Gastrocnemius medialis (tissue), 4 donors: ENCODE measurements around the gene YAF2. TPM values are rescaled to one million over a fixed set of nuclear protein-coding genes. Genes with fewer than 3 reads are reported as not detected.
A peak's percentile ranks its signal among the peaks of the same experiment; 100 is the strongest.

ENCODE experiments used
- ATAC-seq, 2 donors: fragments of 150-250 bp; one replicate each; pipeline ENCODE4 v1.9.1; 2016
- DNase-seq, 2 donors: peaks; one replicate each; pipeline ENCODE4 v3.0.0-alpha.2; 2019
- H3K27ac ChIP-seq, 4 donors: fragments of 200-600 bp; sonication (generic); 1 replicate in 1 of 4; 2 replicates in 3 of 4; pipeline ENCODE4 v1.5.1; 2016 to 2018; ENCODE audit warnings: mild to moderate bottlenecking in 2 of 4, moderate library complexity in 1 of 4
- H3K27me3 ChIP-seq, 3 donors: fragments of 200-600 bp; sonication (generic) in 2 of 3; 1 replicate in 1 of 3; 2 replicates in 2 of 3; pipeline versions ENCODE4 v1.5.1 to v1.6.0; 2016 to 2019; ENCODE audit warnings: mild to moderate bottlenecking in 1 of 3, moderate library complexity in 1 of 3
- H3K36me3 ChIP-seq, 2 donors: fragments of 200-600 bp; sonication (generic) in 1 of 2; one replicate each; pipeline ENCODE4 v1.5.1; 2017 to 2018
- H3K4me1 ChIP-seq, 2 donors: fragments of 200-600 bp; sonication (generic) in 1 of 2; one replicate each; pipeline ENCODE4 v1.5.1; 2016 to 2017; ENCODE audit warnings: mild to moderate bottlenecking in 2 of 2
- H3K4me3 ChIP-seq, 4 donors: fragments of 200-600 bp; sonication (generic) in 3 of 4; 1 replicate in 1 of 4; 2 replicates in 3 of 4; pipeline ENCODE4 v1.5.1; 2016 to 2019; ENCODE audit warnings: mild to moderate bottlenecking in 2 of 4
- H3K9me3 ChIP-seq, 3 donors: fragments of 200-600 bp; sonication (generic) in 2 of 3; 1 replicate in 1 of 3; 2 replicates in 2 of 3; pipeline ENCODE4 v1.5.1; 2016 to 2019
- POLR2A ChIP-seq, 2 donors: fragments of 450-650 bp; IDR thresholded peaks; one replicate each; pipeline ENCODE4 v1.6.1; 2017; ENCODE audit warnings: antibody characterized with exemption in 2 of 2, mild to moderate bottlenecking in 2 of 2, moderate library complexity in 2 of 2
- in situ Hi-C, 4 donors: fragments of 200-750 bp; cut with MboI; loops; one replicate each; pipeline versions ENCODE4 v1.15.0 to v1.8.0; 2017; ENCODE audit warnings: low sequenced_read_pairs in 4 of 4
- intact Hi-C: fragments of 100-400 bp; cut with DNase I; formaldehyde crosslinking; loops from one replicate; pipeline ENCODE4 v1.15.1; 2023; ENCODE audit warnings: low total_unique reads
- total RNA-seq, 4 donors: library from RNA; depleted of rRNA; stranded (reverse); fragments of >200 nt; gene quantifications; one replicate each; pipeline versions ENCODE4 v1.1.0 to v1.2.3, GENCODE V29; 2016
- TF ChIP-seq, protein P1 (sequence below), 5 experiments: fragments of 450-650 bp in 3 of 5; fragments of 200-600 bp in 2 of 5; sonication (generic) in 2 of 5; IDR thresholded peaks in 4 of 5; conservative IDR thresholded peaks in 1 of 5; 1 replicate in 4 of 5; 2 replicates in 1 of 5; pipeline ENCODE4 v1.5.1; 2016 to 2019; ENCODE audit warnings: antibody characterized with exemption in 5 of 5, mild to moderate bottlenecking in 3 of 5, moderate library complexity in 3 of 5

Gene YAF2
- total RNA-seq, 4 donors from 2014 or later = 38.5 to 66.9 (median 54.5) TPM

DNA sequence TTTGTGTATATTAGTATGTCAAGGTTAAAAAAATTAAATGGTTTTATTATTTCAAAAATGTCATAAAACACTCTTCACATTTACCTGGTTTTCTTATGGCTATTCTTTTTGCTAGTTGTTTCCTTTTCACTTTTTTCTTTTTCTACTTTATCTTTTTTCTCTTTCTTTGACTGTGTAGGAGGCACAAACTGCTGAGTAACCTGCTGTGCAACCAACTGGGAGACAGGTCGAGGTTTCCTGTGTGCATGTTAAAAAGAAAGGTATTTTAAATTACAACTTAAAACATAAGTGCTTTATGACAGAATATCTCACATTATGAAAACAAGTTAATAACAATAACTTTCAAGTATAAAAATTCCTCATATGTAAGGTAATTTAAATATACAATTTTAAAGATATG lies 76.5 kb downstream of the YAF2 start:
- no peak for TF ChIP-seq POLR2A (IDR thresholded peaks at IDR 0.05)
- TF ChIP-seq, protein P1, sequence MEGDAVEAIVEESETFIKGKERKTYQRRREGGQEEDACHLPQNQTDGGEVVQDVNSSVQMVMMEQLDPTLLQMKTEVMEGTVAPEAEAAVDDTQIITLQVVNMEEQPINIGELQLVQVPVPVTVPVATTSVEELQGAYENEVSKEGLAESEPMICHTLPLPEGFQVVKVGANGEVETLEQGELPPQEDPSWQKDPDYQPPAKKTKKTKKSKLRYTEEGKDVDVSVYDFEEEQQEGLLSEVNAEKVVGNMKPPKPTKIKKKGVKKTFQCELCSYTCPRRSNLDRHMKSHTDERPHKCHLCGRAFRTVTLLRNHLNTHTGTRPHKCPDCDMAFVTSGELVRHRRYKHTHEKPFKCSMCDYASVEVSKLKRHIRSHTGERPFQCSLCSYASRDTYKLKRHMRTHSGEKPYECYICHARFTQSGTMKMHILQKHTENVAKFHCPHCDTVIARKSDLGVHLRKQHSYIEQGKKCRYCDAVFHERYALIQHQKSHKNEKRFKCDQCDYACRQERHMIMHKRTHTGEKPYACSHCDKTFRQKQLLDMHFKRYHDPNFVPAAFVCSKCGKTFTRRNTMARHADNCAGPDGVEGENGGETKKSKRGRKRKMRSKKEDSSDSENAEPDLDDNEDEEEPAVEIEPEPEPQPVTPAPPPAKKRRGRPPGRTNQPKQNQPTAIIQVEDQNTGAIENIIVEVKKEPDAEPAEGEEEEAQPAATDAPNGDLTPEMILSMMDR (IDR thresholded peaks at IDR 0.05 in 4 of 5, conservative IDR thresholded peaks at IDR 0.05 in 1 of 5) = no peak
- intact Hi-C loops = no loop called here

GRCh38 chr12:42156232-42156631 lies 81.8 kb downstream of the YAF2 start:
- H3K27ac ChIP-seq = no peak overlapping the region
- H3K4me1 ChIP-seq = no peaks in the 10 kb centered on the region
- peaks cover 0 to 16% of the 10 kb centered on the region in 2 donors for H3K36me3 ChIP-seq
- no peak for TF ChIP-seq POLR2A (IDR thresholded peaks at IDR 0.05)
- TF ChIP-seq, protein P1 (IDR thresholded peaks at IDR 0.05 in 4 of 5, conservative IDR thresholded peaks at IDR 0.05 in 1 of 5) = no peak
- H3K4me3 ChIP-seq = no peak overlapping the region
- DNase-seq (no peak), ATAC-seq (no peak)
- no peaks in the 10 kb centered on the region for H3K27me3 ChIP-seq
- in situ Hi-C loops (no loop called here), intact Hi-C loops (no loop called here)
- no peaks in the 10 kb centered on the region for H3K9me3 ChIP-seq

More for the DNA sequence above, 76.5 kb downstream of the YAF2 start:
- Histone ChIP-seq H3K36me3 (peaks cover 0 to 19% of the 10 kb centered on the region in 2 donors), H3K4me3 (no peak overlapping the region), H3K27ac (no peak overlapping the region), H3K9me3 (no peaks in the 10 kb centered on the region), H3K27me3 (no peaks in the 10 kb centered on the region), H3K4me1 (peaks cover 0 to 5% of the 10 kb centered on the region in 2 donors)
- no peak for ATAC-seq
- in situ Hi-C loops = no loop called here
- DNase-seq = no peak

DNA sequence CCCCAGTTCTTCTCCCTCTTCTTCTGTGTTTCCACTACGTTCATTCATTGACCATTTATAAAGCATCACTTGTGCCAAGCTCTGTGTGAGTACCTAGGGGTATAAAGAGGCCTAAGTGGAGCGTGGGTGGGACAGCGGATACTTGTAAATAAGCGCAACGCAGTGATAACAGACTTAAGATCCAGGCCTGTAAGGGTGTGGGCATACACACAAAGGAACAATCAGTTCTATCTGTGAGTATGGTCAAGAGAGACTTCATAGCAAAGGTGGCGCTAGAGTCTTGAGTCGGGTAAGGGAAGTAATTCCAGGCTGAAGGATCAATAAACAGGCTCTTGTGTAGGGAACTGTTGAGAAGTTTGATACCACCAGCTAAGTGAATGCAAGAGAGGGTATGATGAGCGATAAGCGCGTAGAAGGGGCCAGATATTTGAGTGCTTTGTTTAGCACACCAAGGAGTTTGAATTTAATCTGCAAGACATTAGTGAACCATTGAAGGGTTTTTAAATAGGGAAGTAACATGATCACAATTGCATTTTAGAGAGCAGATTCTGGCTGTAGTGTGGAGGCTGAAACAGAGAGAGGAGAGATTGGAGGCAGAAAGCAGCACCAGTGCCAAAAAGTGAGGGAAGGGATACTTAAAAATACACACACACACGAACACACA lies 92.4 kb downstream of the YAF2 start:
- peaks cover 21 to 33% of the 10 kb centered on the region in 2 donors for H3K4me1 ChIP-seq
- H3K27ac ChIP-seq = peak overlapping the region; percentile 71 to 92 (median 88)
- peak overlapping the region in 3 of 4 donors; percentile 52 to 83 (median 62) for H3K4me3 ChIP-seq
- in situ Hi-C loops (loop anchor here in 2 of 4 donors (5.0 to 10.0 kb wide), 2 partner anchors 89 to 97 kb away; partner anchors contain the start of gene YAF2 (in 1 of the 2)), intact Hi-C loops (loop anchor here (2.0 to 5.0 kb wide), 2 partner anchors 37 to 93 kb away; partner anchors contain the start of gene YAF2)
- TF ChIP-seq, protein P1 (IDR thresholded peaks at IDR 0.05 in 4 of 5, conservative IDR thresholded peaks at IDR 0.05 in 1 of 5) = no peak
- TF ChIP-seq POLR2A (IDR thresholded peaks at IDR 0.05) = no peak
- no peaks in the 10 kb centered on the region for H3K36me3 ChIP-seq
- DNase-seq = no peak
- H3K27me3 ChIP-seq = no peaks in the 10 kb centered on the region
- no peaks in the 10 kb centered on the region for H3K9me3 ChIP-seq
- ATAC-seq = no peak

DNA sequence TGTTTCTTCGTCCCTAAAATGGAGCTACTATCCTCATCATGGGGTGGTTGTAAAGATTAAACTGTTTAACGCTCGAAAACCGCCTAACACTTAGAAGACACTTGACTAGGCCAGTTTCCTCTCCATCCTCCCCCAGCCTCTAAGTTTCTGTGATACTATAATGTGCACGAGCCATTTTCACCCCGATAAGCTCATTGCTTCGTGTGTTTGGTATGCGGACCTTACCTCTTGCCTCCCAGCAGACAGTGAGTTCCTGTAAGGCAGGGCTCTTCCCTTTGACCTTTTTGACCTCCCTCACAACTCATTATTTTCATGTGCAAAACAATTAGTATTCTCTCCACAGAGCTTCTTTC lies 92.9 kb downstream of the YAF2 start:
- intact Hi-C loops = loop anchor here (2.0 to 5.0 kb wide), 2 partner anchors 37 to 94 kb away; partner anchors contain the start of gene YAF2
- H3K36me3 ChIP-seq = no peaks in the 10 kb centered on the region
- H3K9me3 ChIP-seq = no peaks in the 10 kb centered on the region
- DNase-seq (no peak), ATAC-seq (no peak)
- H3K4me3 ChIP-seq = peak overlapping the region; percentile 52 to 83 (median 68)
- peaks cover 21 to 34% of the 10 kb centered on the region in 2 donors for H3K4me1 ChIP-seq
- H3K27ac ChIP-seq = peak overlapping the region; percentile 71 to 92 (median 88)
- in situ Hi-C loops = loop anchor here in 2 of 4 donors (5.0 to 10.0 kb wide), 2 partner anchors 90 to 97 kb away; partner anchors contain the start of gene YAF2 (in 1 of the 2)
- H3K27me3 ChIP-seq = no peaks in the 10 kb centered on the region
- no peak for TF ChIP-seq POLR2A (IDR thresholded peaks at IDR 0.05)
- TF ChIP-seq, protein P1 (IDR thresholded peaks at IDR 0.05 in 4 of 5, conservative IDR thresholded peaks at IDR 0.05 in 1 of 5) = no peak
